OCI-LY3 (cell line): ENCODE results near the gene MAMLD1.

Experiments used
- EZH2phosphoT487 ChIP-seq: fragments of 200-600 bp; shearing (Covaris generic); IDR thresholded peaks from 2 replicates; pipeline ENCODE4 v1.6.1; 2018; ENCODE audit warnings: antibody characterized with exemption, mixed run types, low read depth
- TF ChIP-seq, protein P1 (sequence below): fragments of 200-600, 300-600 bp; sonication (generic); IDR thresholded peaks from 2 replicates; pipeline ENCODE4 v1.5.1; 2014; ENCODE audit warnings: antibody characterized with exemption, low read length, low read depth

DNA sequence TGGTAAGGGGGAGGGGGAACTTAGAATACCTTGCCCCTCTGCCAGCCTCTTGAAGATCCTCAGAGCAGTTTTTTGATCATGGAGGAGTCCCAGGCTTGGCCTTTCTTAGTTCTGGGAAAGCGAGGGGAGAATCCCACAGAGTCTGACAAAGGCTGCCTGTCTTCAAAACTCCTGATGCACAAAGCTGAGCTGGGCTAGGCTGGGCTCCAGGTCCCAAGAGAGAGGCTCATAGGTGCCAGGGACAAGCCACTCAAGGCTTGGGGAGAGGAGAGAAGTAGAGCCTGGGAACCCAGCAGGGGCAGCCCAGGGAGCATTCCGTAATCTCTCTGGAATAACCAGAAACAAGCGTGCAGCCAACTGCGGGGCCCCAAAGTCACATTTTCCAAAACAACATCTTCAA lies 168.3 kb downstream of the MAMLD1 start:
- TF ChIP-seq, protein P1, sequence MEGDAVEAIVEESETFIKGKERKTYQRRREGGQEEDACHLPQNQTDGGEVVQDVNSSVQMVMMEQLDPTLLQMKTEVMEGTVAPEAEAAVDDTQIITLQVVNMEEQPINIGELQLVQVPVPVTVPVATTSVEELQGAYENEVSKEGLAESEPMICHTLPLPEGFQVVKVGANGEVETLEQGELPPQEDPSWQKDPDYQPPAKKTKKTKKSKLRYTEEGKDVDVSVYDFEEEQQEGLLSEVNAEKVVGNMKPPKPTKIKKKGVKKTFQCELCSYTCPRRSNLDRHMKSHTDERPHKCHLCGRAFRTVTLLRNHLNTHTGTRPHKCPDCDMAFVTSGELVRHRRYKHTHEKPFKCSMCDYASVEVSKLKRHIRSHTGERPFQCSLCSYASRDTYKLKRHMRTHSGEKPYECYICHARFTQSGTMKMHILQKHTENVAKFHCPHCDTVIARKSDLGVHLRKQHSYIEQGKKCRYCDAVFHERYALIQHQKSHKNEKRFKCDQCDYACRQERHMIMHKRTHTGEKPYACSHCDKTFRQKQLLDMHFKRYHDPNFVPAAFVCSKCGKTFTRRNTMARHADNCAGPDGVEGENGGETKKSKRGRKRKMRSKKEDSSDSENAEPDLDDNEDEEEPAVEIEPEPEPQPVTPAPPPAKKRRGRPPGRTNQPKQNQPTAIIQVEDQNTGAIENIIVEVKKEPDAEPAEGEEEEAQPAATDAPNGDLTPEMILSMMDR, result no peak
- no peak for TF ChIP-seq EZH2phosphoT487
